GM18499 (cell line): ENCODE data around the gene SULT1A4.
"Not testable (repeated sequence)": the region's sequence is repeated elsewhere in the genome, so short reads cannot be mapped to it uniquely, and the experiment has no call there.

Experiments
- ATAC-seq: cut with Tn5 transposase; IDR thresholded peaks from one replicate; pipeline ENCODE4 v1.9.1; 2021; ENCODE audit warnings: moderate number of reproducible peaks; ENCODE audit not compliant: insufficient read depth, unreplicated experiment

The SULT1A4 gene

GRCh38 chr16:29459706-29460646 is at the start of gene SULT1A4:
Gene SULT1A4, plus strand, starts transcription at chr16:29459913. Its CDS starts 1,473 bp downstream, at chr16:29461386.
- ATAC-seq: not testable (repeated sequence)

GRCh38 chr16:29423587-29423986 is 36.1 kb upstream of the SULT1A4 start:
- ATAC-seq: not testable (repeated sequence)

- not testable (repeated sequence) for ATAC-seq
These were observed 34.3 kb upstream of the SULT1A4 start for GRCh38 chr16:29425390-29425789.

GRCh38 chr16:29453754-29454153 is 6.0 kb upstream of the SULT1A4 start:
- not testable (repeated sequence) for ATAC-seq

- peak; percentile 77 for ATAC-seq
These were observed 5.4 kb upstream of the SULT1A4 start, which contains the start of the genes BOLA2 and SLX1B for GRCh38 chr16:29454269-29454668. Gene BOLA2, minus strand, starts transcription at chr16:29454351. Its CDS starts 98 bp downstream, at chr16:29454253. Gene SLX1B, plus strand, starts transcription at chr16:29454533.

GRCh38 chr16:29454828-29455227 is 4.9 kb upstream of the SULT1A4 start:
- peak; percentile 32 for ATAC-seq

GRCh38 chr16:29457660-29458059 is 2.1 kb upstream of the SULT1A4 start:
- not testable (repeated sequence) for ATAC-seq

- not testable (repeated sequence) for ATAC-seq
These were observed 926 bp downstream of the SULT1A4 start for GRCh38 chr16:29460647-29461030.

GRCh38 chr16:29465985-29466824 is 6.5 kb downstream of the SULT1A4 start:
- ATAC-seq: not testable (repeated sequence)

GRCh38 chr16:29466904-29467303 is 7.2 kb downstream of the SULT1A4 start:
- not testable (repeated sequence) for ATAC-seq

- ATAC-seq: not testable (repeated sequence)
These were observed 8.1 kb downstream of the SULT1A4 start for GRCh38 chr16:29467654-29468366.

- ATAC-seq: not testable (repeated sequence)
These were observed 9.9 kb downstream of the SULT1A4 start for GRCh38 chr16:29469660-29470059.

GRCh38 chr16:29472065-29472464 is 12.4 kb downstream of the SULT1A4 start:
- ATAC-seq: not testable (repeated sequence)

GRCh38 chr16:29482276-29482675 is 22.6 kb downstream of the SULT1A4 start:
- not testable (repeated sequence) for ATAC-seq

GRCh38 chr16:29506308-29506707 is 46.6 kb downstream of the SULT1A4 start, which contains the start of gene NPIPB12:
Gene NPIPB12, minus strand, starts transcription at chr16:29506408.
- not testable (repeated sequence) for ATAC-seq
